SW 1271 (cell line): ENCODE measurements around the gene VN1R5.

Experiments
- DNase-seq, 2 experiments: peaks; one replicate each; lab custom pipeline; 2025; lab: John Stamatoyannopoulos, UW

VN1R5 gene

GRCh38 chr1:247301176-247301540, 45.3 kb downstream of the VN1R5 start:
- DNase-seq, result no peak

DNA sequence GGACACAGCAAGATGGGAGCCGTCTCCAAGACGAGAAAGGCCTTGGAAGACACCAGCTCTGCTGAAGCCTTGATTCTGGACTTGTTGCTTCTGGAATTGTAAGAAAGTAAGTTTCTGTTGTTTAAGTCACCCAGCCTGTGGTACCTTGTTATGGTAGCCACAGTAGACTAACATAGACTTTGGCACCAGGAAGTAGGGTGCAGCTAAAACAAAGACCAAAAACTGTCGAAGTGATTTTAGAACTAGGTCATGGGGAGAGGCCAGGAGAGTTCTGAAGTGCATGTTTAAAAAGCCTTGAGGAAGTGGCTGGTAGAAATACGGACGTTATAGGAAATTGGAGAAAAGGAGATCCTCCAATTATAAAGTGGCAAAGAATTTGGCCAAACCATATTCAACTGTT, 47.3 kb downstream of the VN1R5 start:
- DNase-seq, result no peak

DNA sequence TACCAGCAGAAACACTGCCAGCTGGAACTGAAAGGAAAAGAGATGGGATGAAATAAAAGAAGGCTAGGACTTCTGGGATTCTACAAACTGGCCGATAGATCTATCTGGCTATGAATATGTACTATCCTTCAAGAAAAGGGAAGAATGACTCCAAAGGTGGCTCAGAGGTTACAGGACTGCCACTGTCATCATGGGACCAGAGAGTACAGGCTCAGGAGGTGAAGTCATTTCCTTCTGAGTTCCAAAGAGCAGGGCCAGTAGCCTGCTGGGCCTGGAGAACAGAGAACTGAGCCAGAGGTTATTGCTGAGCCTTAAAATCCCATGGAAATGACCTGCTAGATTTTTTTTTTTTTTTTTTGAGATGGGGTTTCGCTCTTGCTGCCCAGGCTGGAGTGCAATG, 48.2 kb downstream of the VN1R5 start:
- no peak for DNase-seq
